DND-41 (cell line): Measurements from ENCODE around the gene SLC25A42.

Source experiments
- EZH2 ChIP-seq: IDR thresholded peaks from 3 replicates; pipeline ENCODE4 v1.6.1; 2012; ENCODE audit warnings: borderline replicate concordance, low read depth, mild to moderate bottlenecking, moderate library complexity, low read length, inconsistent platforms; ENCODE audit not compliant: severe bottlenecking
- TF ChIP-seq, protein P1 (sequence below): IDR thresholded peaks from 2 replicates; pipeline ENCODE4 v1.5.1; 2012; ENCODE audit warnings: borderline replicate concordance, low read length, moderate library complexity, mild to moderate bottlenecking; ENCODE audit not compliant: poor library complexity, severe bottlenecking; ENCODE audit errors: extremely low read depth

DNA sequence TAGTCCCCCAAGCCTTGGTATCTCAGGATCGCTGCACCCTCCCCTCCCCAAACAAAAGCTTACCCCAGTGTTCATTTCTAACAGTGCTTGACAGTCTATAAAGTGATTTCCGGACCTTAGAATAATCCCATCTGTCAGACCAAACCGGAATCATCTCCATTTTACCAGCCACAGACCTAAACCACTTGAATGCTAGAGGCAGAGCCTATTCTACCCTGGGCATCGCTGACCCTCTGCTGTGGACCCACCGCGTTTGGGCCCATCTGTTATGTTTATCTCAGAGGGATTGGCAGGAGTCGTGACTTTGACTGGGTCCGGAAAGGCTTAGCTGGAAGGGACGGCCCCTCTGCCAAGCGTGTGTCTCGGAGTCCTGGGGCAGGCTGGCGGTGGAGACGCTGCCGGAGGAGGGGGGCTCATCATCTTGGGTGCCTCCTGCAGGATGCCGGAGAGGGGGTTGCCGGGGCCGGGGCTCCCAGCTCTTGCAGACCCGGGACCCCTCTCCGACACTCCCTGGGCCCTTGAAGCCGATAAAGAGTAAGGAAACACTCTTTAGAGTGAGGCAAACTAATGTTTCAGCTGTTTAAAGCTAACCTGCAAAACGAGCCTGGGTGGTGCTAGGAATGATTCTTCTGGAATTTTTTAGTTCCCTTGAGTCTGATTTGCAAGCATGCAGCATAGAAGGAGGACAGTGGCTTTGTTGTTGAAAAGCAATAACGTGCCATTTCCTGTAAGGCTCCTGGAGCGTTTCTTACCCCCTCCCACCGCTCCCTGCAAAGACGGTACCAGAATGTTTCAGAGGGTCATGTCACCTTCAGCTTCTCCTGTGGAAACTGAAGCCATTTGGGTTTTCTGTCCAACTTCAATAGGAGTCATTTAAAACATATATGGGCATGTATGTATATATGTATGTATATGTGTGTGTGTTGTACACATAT, 1.3 kb downstream of the SLC25A42 start:
- TF ChIP-seq, protein P1, sequence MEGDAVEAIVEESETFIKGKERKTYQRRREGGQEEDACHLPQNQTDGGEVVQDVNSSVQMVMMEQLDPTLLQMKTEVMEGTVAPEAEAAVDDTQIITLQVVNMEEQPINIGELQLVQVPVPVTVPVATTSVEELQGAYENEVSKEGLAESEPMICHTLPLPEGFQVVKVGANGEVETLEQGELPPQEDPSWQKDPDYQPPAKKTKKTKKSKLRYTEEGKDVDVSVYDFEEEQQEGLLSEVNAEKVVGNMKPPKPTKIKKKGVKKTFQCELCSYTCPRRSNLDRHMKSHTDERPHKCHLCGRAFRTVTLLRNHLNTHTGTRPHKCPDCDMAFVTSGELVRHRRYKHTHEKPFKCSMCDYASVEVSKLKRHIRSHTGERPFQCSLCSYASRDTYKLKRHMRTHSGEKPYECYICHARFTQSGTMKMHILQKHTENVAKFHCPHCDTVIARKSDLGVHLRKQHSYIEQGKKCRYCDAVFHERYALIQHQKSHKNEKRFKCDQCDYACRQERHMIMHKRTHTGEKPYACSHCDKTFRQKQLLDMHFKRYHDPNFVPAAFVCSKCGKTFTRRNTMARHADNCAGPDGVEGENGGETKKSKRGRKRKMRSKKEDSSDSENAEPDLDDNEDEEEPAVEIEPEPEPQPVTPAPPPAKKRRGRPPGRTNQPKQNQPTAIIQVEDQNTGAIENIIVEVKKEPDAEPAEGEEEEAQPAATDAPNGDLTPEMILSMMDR, result no peak
- TF ChIP-seq EZH2, result no peak
